WTC11 (cell line): ENCODE measurements around the gene ZAR1L. TPM values are rescaled to one million over a fixed set of nuclear protein-coding genes. Genes with fewer than 3 reads are reported as not detected.

Experiments used
- ATAC-seq: fragments of 200-7000 bp; cut with Tn5 transposase; 2 replicates; pipeline ENCODE4 v1.10.0; 2021; ENCODE audit warnings: mild to moderate bottlenecking, moderate library complexity
- CTCF ChIA-PET: fragments of 300-600 bp; sonication (Branson Sonifier 250); formaldehyde crosslinking; loops from one replicate; lab custom pipeline; 2021; ENCODE audit warnings: antibody characterized with exemption; lab: Charles Lee
- POLR2A ChIA-PET: fragments of 350-600 bp; sonication (Branson Sonifier 250); formaldehyde crosslinking; loops from one replicate; lab custom pipeline; 2021; ENCODE audit warnings: antibody characterized with exemption; lab: Charles Lee
- DNase-seq: peaks from one replicate; pipeline ENCODE4 v3.0.0; 2021; ENCODE audit warnings: low spot score
- H3K27ac Mint-ChIP-seq: 2 replicates; pipeline ENCODE4 v1.8.0; 2021; ENCODE audit warnings: mixed read lengths
- H3K27me3 Mint-ChIP-seq: 2 replicates; pipeline ENCODE4 v1.8.0; 2021; ENCODE audit warnings: low read depth, mild to moderate bottlenecking, moderate library complexity, mixed read lengths
- H3K36me3 Mint-ChIP-seq: 2 replicates; pipeline ENCODE4 v1.8.0; 2021; ENCODE audit warnings: mixed read lengths
- H3K4me1 Mint-ChIP-seq: 2 replicates; pipeline ENCODE4 v1.8.0; 2022; ENCODE audit warnings: mixed read lengths
- H3K4me3 Mint-ChIP-seq: 2 replicates; pipeline ENCODE4 v1.8.0; 2021; ENCODE audit warnings: mild to moderate bottlenecking, moderate library complexity, mixed read lengths
- H3K9me3 Mint-ChIP-seq: 2 replicates; pipeline ENCODE4 v1.8.0; 2021; ENCODE audit warnings: mixed read lengths
- ATF6 ChIP-seq: sonication (generic); formaldehyde crosslinking; IDR thresholded peaks from 2 replicates; pipeline ENCODE4 v1.8.1; 2023; ENCODE audit warnings: mild to moderate bottlenecking, missing genetic modification reagents
- CREB1 ChIP-seq: sonication (generic); formaldehyde crosslinking; IDR thresholded peaks from 2 replicates; pipeline ENCODE4 v1.8.0; 2023; ENCODE audit warnings: mild to moderate bottlenecking, missing genetic modification reagents
- E2F5 ChIP-seq: sonication (generic); formaldehyde crosslinking; IDR thresholded peaks from 2 replicates; pipeline ENCODE4 v1.8.1; 2022; ENCODE audit warnings: mild to moderate bottlenecking, moderate library complexity, missing genetic modification reagents
- MAX ChIP-seq: sonication (generic); formaldehyde crosslinking; IDR thresholded peaks from 2 replicates; pipeline ENCODE4 v1.8.0; 2022; ENCODE audit warnings: mild to moderate bottlenecking, missing genetic modification reagents
- NR3C1 ChIP-seq: sonication (generic); formaldehyde crosslinking; conservative IDR thresholded peaks from 2 replicates; pipeline ENCODE4 v1.8.1; 2023; ENCODE audit warnings: low read depth, mild to moderate bottlenecking, missing genetic modification reagents
- PRRX2 ChIP-seq: fragments of 250-450 bp; sonication (Bioruptor Pico); IDR thresholded peaks from 2 replicates; pipeline ENCODE4 v1.8.0; 2021; ENCODE audit warnings: mild to moderate bottlenecking
- TCF7 ChIP-seq: sonication (generic); formaldehyde crosslinking; IDR thresholded peaks from 2 replicates; pipeline ENCODE4 v1.8.0; 2022; ENCODE audit warnings: mild to moderate bottlenecking, low read depth, missing genetic modification reagents, moderate library complexity
- ZNF138 ChIP-seq: sonication (generic); formaldehyde crosslinking; conservative IDR thresholded peaks from 2 replicates; pipeline ENCODE4 v1.8.1; 2022; ENCODE audit warnings: mild to moderate bottlenecking, moderate library complexity, missing genetic modification reagents
- ZNF281 ChIP-seq: sonication (generic); formaldehyde crosslinking; IDR thresholded peaks from 2 replicates; pipeline ENCODE4 v1.8.0; 2023; ENCODE audit warnings: mild to moderate bottlenecking, missing genetic modification reagents
- ZNF512 ChIP-seq: sonication (generic); formaldehyde crosslinking; IDR thresholded peaks from 2 replicates; pipeline ENCODE4 v1.8.1; 2022; ENCODE audit warnings: missing genetic modification reagents, borderline replicate concordance
- ZNF532 ChIP-seq: fragments of 250-450 bp; sonication (Bioruptor Pico); IDR thresholded peaks from 2 replicates; pipeline ENCODE4 v1.9.0; 2021; ENCODE audit warnings: mild to moderate bottlenecking, borderline replicate concordance
- ZSCAN18 ChIP-seq: fragments of 250-450 bp; sonication (Bioruptor Pico); IDR thresholded peaks from 2 replicates; pipeline ENCODE4 v2.1.2; 2022; ENCODE audit warnings: mild to moderate bottlenecking, moderate library complexity
- total RNA-seq: library from RNA; stranded (reverse); gene quantifications from 3 replicates; pipeline ENCODE4 v1.2.3, GENCODE V29; 2021

The ZAR1L gene
- total RNA-seq, 1 experiment from 2014 or later, result 0.33 TPM

- no peak for TF ChIP-seq ZSCAN18 (CRISPR knock-in tag)
- TF ChIP-seq, all 79 proteins: peak for 0
These were observed 2.7 kb upstream of the ZAR1L start (continued) for GRCh38 chr13:32317716-32318465.

GRCh38 chr13:32316501-32316900 is 1.3 kb upstream of the ZAR1L start:
- peaks cover 15% of the 10 kb centered on the region for H3K36me3 Mint-ChIP-seq
- CTCF ChIA-PET, result interaction anchor here (1.9 kb wide), 1 partner anchor 49 kb away, joined by 13 read pairs; no protein-coding TSS in a partner anchor
- peak overlapping the region; percentile 87 for H3K4me3 Mint-ChIP-seq
- no peaks in the 10 kb centered on the region for H3K9me3 Mint-ChIP-seq
- no peak overlapping the region for H3K27ac Mint-ChIP-seq
- TF ChIP-seq CREB1 (CRISPR knock-in tag) (no peak), MAX (no peak), ZNF138 (CRISPR knock-in tag) (no peak), E2F5 (CRISPR knock-in tag) (no peak), NR3C1 (no peak), TCF7 (CRISPR knock-in tag) (no peak), ZNF281 (no peak), ATF6 (CRISPR knock-in tag) (no peak), PRRX2 (CRISPR knock-in tag) (no peak), ZNF512 (CRISPR knock-in tag) (no peak), ZNF532 (CRISPR knock-in tag) (no peak)
- TF ChIP-seq, all 79 proteins: peak for 0
- Mint-ChIP-seq H3K4me1 (peaks cover 12% of the 10 kb centered on the region), H3K27me3 (no peaks in the 10 kb centered on the region; the same call in 1 of the 2 replicates)
- POLR2A ChIA-PET, result no interaction called here
- DNase-seq (no peak), ATAC-seq (no peak)
